Neural cell (in vitro differentiated cells): Measurements from ENCODE around the gene COBL.

Experiments used
- POLR2AphosphoS5 ChIP-seq: IDR thresholded peaks from 2 replicates; pipeline ENCODE4 v1.6.1; 2012
- SMC3 ChIP-seq: fragments of 450-650 bp; conservative IDR thresholded peaks from 2 replicates; pipeline ENCODE4 v1.6.1; 2014; ENCODE audit warnings: antibody characterized with exemption, mild to moderate bottlenecking, moderate library complexity; ENCODE audit not compliant: poor library complexity
- TAF1 ChIP-seq: IDR thresholded peaks from 2 replicates; pipeline ENCODE4 v1.6.1; 2012; ENCODE audit warnings: low read depth
- TF ChIP-seq, protein P1 (sequence below): fragments of 450-650 bp; IDR thresholded peaks from 2 replicates; pipeline ENCODE4 v1.5.1; 2014; ENCODE audit warnings: antibody characterized with exemption, mild to moderate bottlenecking, moderate library complexity; ENCODE audit not compliant: poor library complexity, severe bottlenecking

DNA sequence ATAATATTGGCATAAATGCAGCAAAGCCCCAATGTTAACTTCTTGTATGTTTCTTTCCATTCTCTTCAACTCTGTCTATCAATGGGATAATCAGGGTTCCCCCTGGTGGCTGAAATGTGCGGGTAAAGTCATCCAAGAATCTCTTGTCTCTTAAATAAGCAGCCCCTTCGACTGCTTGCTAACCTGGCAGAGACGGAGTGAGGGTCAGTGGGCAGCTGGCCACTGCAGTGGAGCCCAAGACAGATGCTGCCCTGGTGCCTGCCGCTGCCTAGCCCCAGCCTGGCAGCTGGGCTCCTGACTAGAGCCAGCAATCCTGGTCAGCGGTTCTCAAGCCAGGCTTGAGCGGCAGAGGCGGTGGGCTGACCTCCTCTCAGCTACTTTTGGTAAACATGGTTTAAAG is 248.9 kb downstream of the COBL start:
- TF ChIP-seq POLR2AphosphoS5 (no peak), TAF1 (no peak), SMC3 (peak; percentile 74)
- TF ChIP-seq, protein P1, sequence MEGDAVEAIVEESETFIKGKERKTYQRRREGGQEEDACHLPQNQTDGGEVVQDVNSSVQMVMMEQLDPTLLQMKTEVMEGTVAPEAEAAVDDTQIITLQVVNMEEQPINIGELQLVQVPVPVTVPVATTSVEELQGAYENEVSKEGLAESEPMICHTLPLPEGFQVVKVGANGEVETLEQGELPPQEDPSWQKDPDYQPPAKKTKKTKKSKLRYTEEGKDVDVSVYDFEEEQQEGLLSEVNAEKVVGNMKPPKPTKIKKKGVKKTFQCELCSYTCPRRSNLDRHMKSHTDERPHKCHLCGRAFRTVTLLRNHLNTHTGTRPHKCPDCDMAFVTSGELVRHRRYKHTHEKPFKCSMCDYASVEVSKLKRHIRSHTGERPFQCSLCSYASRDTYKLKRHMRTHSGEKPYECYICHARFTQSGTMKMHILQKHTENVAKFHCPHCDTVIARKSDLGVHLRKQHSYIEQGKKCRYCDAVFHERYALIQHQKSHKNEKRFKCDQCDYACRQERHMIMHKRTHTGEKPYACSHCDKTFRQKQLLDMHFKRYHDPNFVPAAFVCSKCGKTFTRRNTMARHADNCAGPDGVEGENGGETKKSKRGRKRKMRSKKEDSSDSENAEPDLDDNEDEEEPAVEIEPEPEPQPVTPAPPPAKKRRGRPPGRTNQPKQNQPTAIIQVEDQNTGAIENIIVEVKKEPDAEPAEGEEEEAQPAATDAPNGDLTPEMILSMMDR, result peak; percentile 70
